H1 (cell line): Measurements from ENCODE around the gene SEPTIN2. TPM values are rescaled to one million over a fixed set of nuclear protein-coding genes. Genes with fewer than 3 reads are reported as not detected.

Source experiments
- CTCF ChIA-PET: fragments of 300-600 bp; sonication (Branson Sonifier 250); formaldehyde crosslinking; loops from one replicate; lab custom pipeline; 2021; ENCODE audit not compliant: partially characterized antibody; lab: Charles Lee
- POLR2A ChIA-PET: fragments of 300-600 bp; sonication (Branson Sonifier 250); formaldehyde crosslinking; loops from one replicate; lab custom pipeline; 2021; ENCODE audit warnings: inconsistent platforms; ENCODE audit not compliant: partially characterized antibody; lab: Charles Lee
- DNase-seq, 2 experiments: peaks; one replicate each; pipeline versions ENCODE4 v3.0.0 to v3.0.0-alpha.2; 2010 to 2022; ENCODE audit warnings: low spot score in 2 of 2, low read depth in 1 of 2, mixed read lengths in 1 of 2
- FAIRE-seq: peaks from 2 replicates; lab custom pipeline; 2011; peaks lifted over from hg19 to GRCh38; lab: Jason Lieb, UNC
- H2AFZ ChIP-seq: 2 replicates; pipeline ENCODE4 v1.8.1; 2012; ENCODE audit warnings: low read length, inconsistent platforms
- H2AK5ac ChIP-seq: 2 replicates; pipeline ENCODE4 v1.6.1; 2013; ENCODE audit warnings: low read depth, low read length
- H2BK120ac ChIP-seq: replicated peaks from 2 replicates; pipeline ENCODE3; 2013; ENCODE audit warnings: low read depth, low read length, inconsistent platforms
- H2BK12ac ChIP-seq: 2 replicates; pipeline ENCODE4 v1.6.1; 2013; ENCODE audit warnings: low read depth, low read length
- H2BK15ac ChIP-seq: 2 replicates; pipeline ENCODE4 v1.6.1; 2013; ENCODE audit warnings: low read length
- H2BK20ac ChIP-seq: 2 replicates; pipeline ENCODE4 v1.6.1; 2013; ENCODE audit warnings: low read length
- H2BK5ac ChIP-seq: 2 replicates; pipeline ENCODE4 v1.6.1; 2013; ENCODE audit warnings: low read depth, low read length
- H3K14ac ChIP-seq: 2 replicates; pipeline ENCODE4 v1.6.1; 2013; ENCODE audit warnings: inconsistent platforms; ENCODE audit not compliant: insufficient read length
- H3K18ac ChIP-seq: 2 replicates; pipeline ENCODE4 v1.6.1; 2013; ENCODE audit warnings: low read length; ENCODE audit errors: extremely low read depth
- H3K23ac ChIP-seq: 2 replicates; pipeline ENCODE4 v1.6.1; 2013; ENCODE audit warnings: inconsistent platforms; ENCODE audit not compliant: insufficient read length
- H3K23me2 ChIP-seq: 2 replicates; pipeline ENCODE4 v1.6.1; 2013; ENCODE audit warnings: low read depth, low read length
- H3K27ac ChIP-seq: 2 replicates; pipeline ENCODE4 v1.6.1; 2011; ENCODE audit warnings: low read depth, low read length, inconsistent platforms
- H3K27me3 ChIP-seq, 4 experiments: replicated peaks in 1 of 4; 1 replicate in 1 of 4; 2 replicates in 3 of 4; pipeline versions ENCODE4 v1.6.1 to v1.8.1; 2011 to 2013; ENCODE audit warnings: low read length in 3 of 4, mild to moderate bottlenecking in 3 of 4, inconsistent platforms in 2 of 4, mixed read lengths in 2 of 4, moderate library complexity in 1 of 4; ENCODE audit not compliant: control insufficient read depth in 3 of 4, insufficient read depth in 3 of 4; ENCODE audit errors: extremely low read depth in 1 of 4
- H3K36me3 ChIP-seq, 4 experiments: 2 replicates each; pipeline versions ENCODE4 v1.6.1 to v1.8.1; 2011 to 2013; ENCODE audit warnings: mild to moderate bottlenecking in 4 of 4, low read length in 3 of 4, moderate library complexity in 2 of 4, control low read depth in 1 of 4, inconsistent platforms in 1 of 4; ENCODE audit not compliant: insufficient read depth in 4 of 4, control insufficient read depth in 2 of 4
- H3K4ac ChIP-seq: replicated peaks from 2 replicates; pipeline ENCODE3; 2013; ENCODE audit warnings: low read length, low read depth, mixed read lengths, inconsistent platforms; ENCODE audit not compliant: insufficient read length
- H3K4me1 ChIP-seq, 4 experiments: replicated peaks in 1 of 4; 1 replicate in 1 of 4; 2 replicates in 3 of 4; pipeline versions ENCODE4 v1.6.1 to v1.8.1; 2011 to 2013; ENCODE audit warnings: low read length in 3 of 4, inconsistent platforms in 2 of 4, mixed read lengths in 1 of 4; ENCODE audit not compliant: insufficient read depth in 4 of 4, control insufficient read depth in 3 of 4
- H3K4me2 ChIP-seq, 2 experiments: 2 replicates each; pipeline versions ENCODE4 v1.6.1 to v1.8.1; 2011 to 2013; ENCODE audit warnings: low read depth in 2 of 2, low read length in 2 of 2, control low read depth in 1 of 2, inconsistent platforms in 1 of 2, mild to moderate bottlenecking in 1 of 2; ENCODE audit not compliant: insufficient read depth in 1 of 2
- H3K4me3 ChIP-seq, 4 experiments: fragments of 200-600, 300-600 bp in 1 of 4; sonication (generic), shearing (Covaris generic), sonication (Bioruptor Twin) in 1 of 4; 2 replicates each; pipeline versions ENCODE4 v1.5.1 to v1.8.1; 2011 to 2016; ENCODE audit warnings: low read length in 4 of 4, low read depth in 3 of 4, control low read depth in 2 of 4, inconsistent platforms in 2 of 4, mild to moderate bottlenecking in 2 of 4, mixed read lengths in 1 of 4, moderate library complexity in 1 of 4; ENCODE audit not compliant: insufficient read depth in 2 of 4; ENCODE audit errors: extremely low read depth in 1 of 4
- H3K56ac ChIP-seq: replicated peaks from 2 replicates; pipeline ENCODE3; 2013; ENCODE audit warnings: low read depth, mild to moderate bottlenecking, mixed read lengths, low read length, inconsistent platforms; ENCODE audit not compliant: insufficient read length
- H3K79me1 ChIP-seq: 2 replicates; pipeline ENCODE4 v1.6.1; 2013; ENCODE audit warnings: low read depth, low read length, control low read depth
- H3K79me2 ChIP-seq, 2 experiments: 2 replicates each; pipeline versions ENCODE4 v1.6.1 to v1.8.1; 2012 to 2013; ENCODE audit warnings: low read length in 2 of 2, mild to moderate bottlenecking in 2 of 2, inconsistent platforms in 1 of 2; ENCODE audit not compliant: insufficient read depth in 2 of 2, control insufficient read depth in 1 of 2
- H3K9ac ChIP-seq, 4 experiments: replicated peaks in 1 of 4; 1 replicate in 1 of 4; 2 replicates in 3 of 4; pipeline versions ENCODE4 v1.6.1 to v1.8.1; 2011 to 2013; ENCODE audit warnings: low read depth in 3 of 4, low read length in 3 of 4, control low read depth in 2 of 4, mild to moderate bottlenecking in 2 of 4, moderate library complexity in 2 of 4, inconsistent platforms in 1 of 4; ENCODE audit errors: extremely low read depth in 1 of 4
- H3K9me3 ChIP-seq, 2 experiments: 2 replicates each; pipeline versions ENCODE4 v1.6.1 to v1.8.1; 2012 to 2013; ENCODE audit warnings: mild to moderate bottlenecking in 2 of 2, moderate library complexity in 2 of 2, control low read depth in 1 of 2, inconsistent platforms in 1 of 2, low read depth in 1 of 2, low read length in 1 of 2, mixed read lengths in 1 of 2; ENCODE audit not compliant: insufficient read depth in 2 of 2
- H4K20me1 ChIP-seq, 2 experiments: replicated peaks in 1 of 2; 2 replicates each; pipeline versions ENCODE3 to v1.8.1; 2011 to 2013; ENCODE audit warnings: inconsistent platforms in 2 of 2, low read length in 2 of 2, mild to moderate bottlenecking in 1 of 2; ENCODE audit not compliant: insufficient read depth in 2 of 2, control insufficient read depth in 1 of 2
- H4K5ac ChIP-seq: 2 replicates; pipeline ENCODE4 v1.6.1; 2013; ENCODE audit warnings: low read length, low read depth, mixed read lengths, inconsistent platforms; ENCODE audit not compliant: insufficient read length
- H4K8ac ChIP-seq: 2 replicates; pipeline ENCODE4 v1.8.0; 2013; ENCODE audit warnings: mild to moderate bottlenecking, moderate library complexity, low read length, inconsistent platforms; ENCODE audit not compliant: insufficient read depth; ENCODE audit errors: extremely low read depth
- H4K91ac ChIP-seq: replicated peaks from 2 replicates; pipeline ENCODE3; 2013; ENCODE audit warnings: low read length, mixed read lengths, inconsistent platforms; ENCODE audit not compliant: insufficient read length
- CTBP2 ChIP-seq: IDR thresholded peaks from 2 replicates; pipeline ENCODE4 v1.7.0; 2011; ENCODE audit warnings: borderline replicate concordance, mild to moderate bottlenecking, moderate library complexity, mixed read lengths, low read length; ENCODE audit not compliant: insufficient read depth, insufficient read length
- MAX ChIP-seq: IDR thresholded peaks from 2 replicates; pipeline ENCODE4 v1.6.1; 2012; ENCODE audit warnings: inconsistent platforms
- NANOG ChIP-seq: IDR thresholded peaks from 2 replicates; pipeline ENCODE4 v1.6.1; 2011; ENCODE audit warnings: low read length, low read depth, mild to moderate bottlenecking, inconsistent platforms; ENCODE audit not compliant: insufficient read depth, poor library complexity, severe bottlenecking
- WGBS, 2 experiments: shearing (Covaris generic) in 1 of 2; methylation state at CpG; one replicate each; pipeline versions ENCODE4 v1.1.6 to v1.1.7; 2013 to 2015; ENCODE audit warnings: low lambda C conversion rate in 2 of 2, mixed read lengths in 2 of 2, inconsistent platforms in 1 of 2, low coverage in 1 of 2, missing lambda C conversion rate in 1 of 2; ENCODE audit not compliant: insufficient replicate concordance in 2 of 2, insufficient coverage in 1 of 2, insufficient read length in 1 of 2; ENCODE audit errors: extremely low coverage in 1 of 2, missing lambda C conversion rate in 1 of 2; 5-methylcytosine and 5-hydroxymethylcytosine counted together
- polyA plus RNA-seq, 7 experiments: library from polyadenylated mRNA; depleted of rRNA in 3 of 7; stranded (reverse) in 5 of 7; unstranded in 2 of 7; fragments of >200 nt in 5 of 7; fragments of 200-250 nt in 2 of 7; gene quantifications; 1 replicate in 5 of 7; 2 replicates in 1 of 7; 4 replicates in 1 of 7; pipeline versions ENCODE4 v1.2.1 to v1.2.3, GENCODE V29; 2011 to 2013; ENCODE audit warnings: missing spikeins in 2 of 7, mixed read lengths in 2 of 7
- total RNA-seq: library from RNA; stranded (reverse); fragmentation: NEBNext Ultra II Directional; extraction: Animal tissue kit (Norgen Biotek cat#: 25700); gene quantifications from 2 replicates; pipeline ENCODE4 v1.2.1, GENCODE V29; 2021

The SEPTIN2 gene
- total and polyA plus RNA-seq, 2 of the 8 experiments (the other 6 are each of a cell fraction or from before 2014, with no cell fraction given): 392 to 650 TPM

DNA sequence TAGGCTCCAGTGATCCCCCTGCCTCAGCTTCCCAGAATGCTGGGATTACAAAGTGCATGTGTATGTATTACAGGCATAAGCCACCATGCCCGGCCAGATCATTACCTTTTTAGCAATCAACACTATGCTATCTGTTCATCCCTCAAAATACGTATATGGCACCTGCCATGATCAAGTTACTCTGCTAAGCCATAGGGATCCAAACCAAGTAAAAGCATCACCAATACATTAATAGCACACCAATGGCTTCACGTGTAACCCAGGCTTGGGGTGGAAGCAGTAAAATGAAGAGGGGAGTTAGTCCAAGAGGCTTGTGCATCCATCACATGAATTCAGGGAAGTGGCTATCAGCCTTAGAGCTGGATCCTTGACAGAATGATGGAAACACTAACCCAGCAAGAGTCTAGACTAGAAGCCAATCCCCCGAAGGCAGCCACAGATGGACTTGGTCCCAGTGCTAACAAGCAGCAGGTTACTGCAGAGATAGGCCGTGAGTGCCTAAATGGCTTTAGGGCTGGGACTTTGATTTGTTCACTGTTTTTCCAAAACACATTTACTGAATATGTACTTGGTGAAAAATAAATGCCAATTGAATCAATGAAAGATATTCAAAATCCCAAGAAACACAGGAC, 11.6 kb upstream of the SEPTIN2 start:
- no peaks in the 10 kb centered on the region for H3K27me3 ChIP-seq
- H2AFZ ChIP-seq: no peak overlapping the region
- no peak overlapping the region for H2BK12ac ChIP-seq
- no peak overlapping the region for H2BK120ac ChIP-seq
- H2BK15ac ChIP-seq: no peak overlapping the region
- no peak overlapping the region for H3K9ac ChIP-seq
- peaks cover 48 to 97% of the 10 kb centered on the region in 2 experiments for H3K79me2 ChIP-seq
- H3K36me3 ChIP-seq: no peaks in the 10 kb centered on the region
- no peak overlapping the region for H2BK5ac ChIP-seq
- ChIA-PET POLR2A (interaction anchor here (1.0 to 4.6 kb wide), 4 partner anchors 11 to 241 kb away, joined by 3 to 47 read pairs (median 8); partner anchors contain the start of genes HDLBP and SEPTIN2), CTCF (interaction anchor here (0.8 to 1.4 kb wide), 2 partner anchors 10 kb away, joined by 4 to 5 read pairs; no protein-coding TSS in a partner anchor)
- no peak overlapping the region for H4K5ac ChIP-seq
- no peak overlapping the region for H3K27ac ChIP-seq
- no peak overlapping the region for H3K4ac ChIP-seq
- peaks cover 23% of the 10 kb centered on the region for H3K79me1 ChIP-seq
- no peaks in the 10 kb centered on the region for H3K9me3 ChIP-seq
- peaks cover 0 to 10% (median 1%) of the 10 kb centered on the region in 4 experiments; a peak in 3 of 7 replicates for H3K4me1 ChIP-seq
- H3K4me2 ChIP-seq: no peak overlapping the region
- no peak overlapping the region for H2BK20ac ChIP-seq
- H4K8ac ChIP-seq: no peak overlapping the region; the same call in 1 of the 2 replicates
- no peak for DNase-seq
- H3K23ac ChIP-seq: no peak overlapping the region
- no peak overlapping the region for H4K91ac ChIP-seq
- TF ChIP-seq MAX: no peak
- TF ChIP-seq CTBP2: no peak
- no peak for TF ChIP-seq NANOG
- no peak overlapping the region for H3K56ac ChIP-seq
- H3K4me3 ChIP-seq: no peak overlapping the region
- 85% methylated on average over 5 of the region's 5 CpGs; no CpG with 5 or more reads in 1 of the 2 experiments for WGBS, 2 experiments
- H3K14ac ChIP-seq: no peak overlapping the region
- FAIRE-seq: no peak
- no peak overlapping the region for H3K18ac ChIP-seq
- no peak overlapping the region for H2AK5ac ChIP-seq
- peaks cover 13 to 29% of the 10 kb centered on the region in 2 experiments for H4K20me1 ChIP-seq
- no peaks in the 10 kb centered on the region for H3K23me2 ChIP-seq
